ENCODE data around the gene C3orf22. TPM values are rescaled to one million over a fixed set of nuclear protein-coding genes. Genes with fewer than 3 reads are reported as not detected.
A peak's percentile ranks its signal among the peaks of the same experiment; 100 is the strongest.

Gene C3orf22
- total RNA-seq, 1 donor from 2014 or later = not detected

DNA sequence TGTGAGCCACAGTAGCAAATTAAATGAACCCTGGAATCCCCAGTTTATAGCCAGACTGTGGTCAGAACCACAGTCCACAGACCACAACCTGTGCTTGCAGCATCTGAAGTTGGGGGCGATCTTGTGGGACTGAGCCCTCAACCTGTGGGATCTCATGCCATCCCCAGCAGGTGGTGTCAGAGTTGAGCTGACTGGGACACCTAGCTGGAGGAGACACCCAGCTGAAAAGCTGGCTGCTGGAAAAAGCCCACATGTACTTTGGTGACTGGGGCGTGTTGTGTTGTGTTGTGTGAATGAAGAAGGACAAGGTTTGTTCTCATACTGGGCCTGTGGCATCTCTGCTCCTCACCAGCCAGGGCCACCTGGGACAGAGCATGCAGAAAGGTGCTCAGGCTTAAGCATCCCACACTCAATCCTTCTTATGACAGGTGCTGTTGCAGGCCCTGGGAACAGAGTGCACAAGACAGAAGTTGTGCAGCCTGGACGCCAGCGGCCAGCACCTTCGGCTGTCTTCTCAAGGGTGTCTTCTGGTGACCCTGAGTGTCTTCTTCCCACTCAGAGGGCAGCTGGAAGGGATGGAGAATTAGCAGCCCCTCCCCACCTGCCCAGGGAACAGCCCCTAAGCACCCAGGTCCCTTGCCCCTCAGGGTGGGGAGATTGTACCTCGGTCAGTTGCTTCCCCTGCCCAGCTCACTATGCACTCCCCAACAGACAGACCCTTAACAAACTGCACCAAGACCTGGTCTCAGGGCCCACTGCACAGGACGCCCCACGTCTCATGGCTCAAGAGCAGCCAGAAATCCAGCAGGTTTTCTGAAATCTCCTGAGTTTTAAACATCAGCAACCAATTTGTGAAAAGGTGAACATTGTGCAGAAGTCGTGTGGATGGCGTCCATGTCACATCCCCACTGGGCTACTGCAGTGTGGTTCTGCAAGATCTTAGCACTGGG lies 39.0 kb downstream of the C3orf22 start:
- H3K36me3 ChIP-seq = no peaks in the 10 kb centered on the region
- H3K4me1 ChIP-seq = peaks cover 6% of the 10 kb centered on the region
- intact Hi-C loops (cut with DNase I) = no loop called here
- no peak overlapping the region for H3K4me3 ChIP-seq
- ATAC-seq (no peak), DNase-seq (peak; percentile 32)
- H3K27ac ChIP-seq = no peak overlapping the region
- peaks cover 18% of the 10 kb centered on the region for H3K27me3 ChIP-seq (ENCODE audit: low read depth)
- H3K9me3 ChIP-seq = no peaks in the 10 kb centered on the region
- TF ChIP-seq, protein P1, sequence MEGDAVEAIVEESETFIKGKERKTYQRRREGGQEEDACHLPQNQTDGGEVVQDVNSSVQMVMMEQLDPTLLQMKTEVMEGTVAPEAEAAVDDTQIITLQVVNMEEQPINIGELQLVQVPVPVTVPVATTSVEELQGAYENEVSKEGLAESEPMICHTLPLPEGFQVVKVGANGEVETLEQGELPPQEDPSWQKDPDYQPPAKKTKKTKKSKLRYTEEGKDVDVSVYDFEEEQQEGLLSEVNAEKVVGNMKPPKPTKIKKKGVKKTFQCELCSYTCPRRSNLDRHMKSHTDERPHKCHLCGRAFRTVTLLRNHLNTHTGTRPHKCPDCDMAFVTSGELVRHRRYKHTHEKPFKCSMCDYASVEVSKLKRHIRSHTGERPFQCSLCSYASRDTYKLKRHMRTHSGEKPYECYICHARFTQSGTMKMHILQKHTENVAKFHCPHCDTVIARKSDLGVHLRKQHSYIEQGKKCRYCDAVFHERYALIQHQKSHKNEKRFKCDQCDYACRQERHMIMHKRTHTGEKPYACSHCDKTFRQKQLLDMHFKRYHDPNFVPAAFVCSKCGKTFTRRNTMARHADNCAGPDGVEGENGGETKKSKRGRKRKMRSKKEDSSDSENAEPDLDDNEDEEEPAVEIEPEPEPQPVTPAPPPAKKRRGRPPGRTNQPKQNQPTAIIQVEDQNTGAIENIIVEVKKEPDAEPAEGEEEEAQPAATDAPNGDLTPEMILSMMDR (IDR thresholded peaks at IDR 0.05) = no peak

DNA sequence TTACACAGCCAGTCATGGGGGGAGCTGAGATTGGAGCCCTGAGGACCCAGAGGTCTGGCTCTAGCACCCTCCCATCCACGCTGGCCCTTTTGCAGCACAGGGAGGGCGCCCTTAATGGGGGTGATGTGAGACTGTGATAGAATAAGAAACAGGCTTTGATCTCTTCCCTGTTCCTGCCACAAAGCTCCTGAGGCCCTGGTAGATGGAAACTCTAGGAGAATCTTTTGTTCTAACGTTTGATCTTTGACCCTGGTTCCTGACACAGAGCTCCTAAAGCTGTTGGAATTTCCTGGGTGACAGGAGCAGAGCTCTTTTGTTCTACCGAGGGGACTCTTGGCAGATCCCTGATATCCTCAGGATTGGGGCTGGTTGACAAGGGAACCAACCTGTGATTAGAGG lies 40.0 kb downstream of the C3orf22 start:
- no peak overlapping the region for H3K27ac ChIP-seq
- peaks cover 8% of the 10 kb centered on the region for H3K27me3 ChIP-seq (ENCODE audit: low read depth)
- no peaks in the 10 kb centered on the region for H3K4me1 ChIP-seq
- intact Hi-C loops (cut with DNase I) = no loop called here
- TF ChIP-seq, protein P1 (IDR thresholded peaks at IDR 0.05) = no peak
- ATAC-seq (no peak), DNase-seq (no peak)
- no peaks in the 10 kb centered on the region for H3K9me3 ChIP-seq
- H3K36me3 ChIP-seq = no peaks in the 10 kb centered on the region
- H3K4me3 ChIP-seq = no peak overlapping the region

DNA sequence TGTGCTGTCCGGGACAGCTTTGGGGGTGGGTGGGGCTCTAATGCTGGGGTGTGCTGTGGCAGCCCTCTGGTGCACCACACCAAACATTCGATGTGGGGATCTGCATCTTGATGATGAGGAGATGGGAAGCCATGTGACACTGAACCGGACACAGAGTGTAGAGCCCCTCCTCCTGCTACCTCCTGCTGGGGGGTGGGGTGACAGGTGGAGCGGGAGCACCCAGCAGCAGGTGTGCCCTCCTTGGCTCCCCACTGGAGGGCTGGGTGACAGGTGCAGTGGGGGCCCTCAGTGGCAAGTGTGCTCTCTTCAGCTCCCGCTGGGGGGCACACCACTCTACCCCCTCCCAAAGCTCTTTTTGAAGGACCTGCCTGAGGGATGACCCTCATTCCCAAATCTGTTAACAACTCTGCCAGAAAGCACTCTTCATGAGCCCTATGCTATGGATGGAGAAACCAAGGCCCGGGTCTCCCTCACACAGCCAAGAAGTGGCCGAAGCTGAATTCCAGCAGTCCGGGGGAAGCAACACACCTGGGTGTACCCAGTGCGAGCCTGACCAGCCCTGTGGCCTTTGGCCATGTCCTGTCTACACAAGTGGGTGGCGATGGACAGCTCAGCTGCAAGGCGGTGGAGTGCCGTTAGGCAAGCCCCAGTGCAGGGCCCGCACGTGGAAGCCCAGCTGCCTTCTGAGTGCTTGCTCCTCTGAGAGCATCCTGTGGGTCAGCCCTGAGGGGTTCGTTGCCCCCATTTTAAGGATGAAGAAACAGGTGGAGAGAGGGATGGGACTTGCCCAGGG lies 40.5 kb downstream of the C3orf22 start:
- peaks cover 4% of the 10 kb centered on the region for H3K27me3 ChIP-seq (ENCODE audit: low read depth)
- TF ChIP-seq, protein P1 (IDR thresholded peaks at IDR 0.05) = no peak
- intact Hi-C loops (cut with DNase I) = no loop called here

DNA sequence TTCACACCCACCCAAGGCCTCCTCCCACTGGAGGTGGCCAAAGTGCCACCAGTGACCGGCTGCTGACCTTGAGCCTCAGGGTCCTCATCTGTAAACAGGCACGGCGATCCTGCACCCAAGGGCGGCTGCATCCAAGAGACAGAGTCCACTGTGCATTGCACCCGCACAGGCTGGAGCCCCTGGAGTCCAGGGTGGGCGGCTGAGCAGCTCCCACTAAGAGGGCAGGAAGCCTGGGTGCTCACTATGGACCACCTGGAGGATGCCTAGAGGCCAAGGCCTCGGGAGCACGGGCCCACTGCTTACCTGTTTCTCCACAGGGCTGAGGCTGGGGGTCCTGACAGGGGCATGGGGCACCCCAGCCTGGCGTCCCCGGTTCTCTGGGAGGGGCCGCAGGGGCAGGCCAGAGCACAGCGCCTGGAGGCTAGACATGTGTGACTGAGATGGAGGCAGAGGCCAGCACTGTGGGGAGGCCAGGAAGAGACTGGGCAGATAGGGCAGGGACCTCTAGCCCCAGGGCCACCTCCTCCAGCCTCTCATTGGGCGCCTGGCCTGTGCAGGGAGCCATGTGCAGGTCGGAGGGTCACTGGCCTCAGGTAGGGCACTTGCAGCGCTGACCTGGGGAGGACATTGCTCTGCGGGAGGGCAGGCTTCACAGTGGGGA lies 41.3 kb downstream of the C3orf22 start, which contains the start of gene UROC1:
TSS of gene UROC1 (minus strand) at position 483 of the 661 bp plus-strand sequence. CDS start at position 429, 54 bp downstream.
- peak in 1 of 2 donors; percentile 18 for ATAC-seq
- H3K9me3 ChIP-seq = no peaks in the 10 kb centered on the region
- peaks cover 4% of the 10 kb centered on the region for H3K27me3 ChIP-seq (ENCODE audit: low read depth)
- intact Hi-C loops (cut with DNase I) = no loop called here
- no peak within 1 kb of the TSS for H3K4me3 ChIP-seq
- TF ChIP-seq, protein P1 (IDR thresholded peaks at IDR 0.05) = no peak
- DNase-seq = peak; percentile 36
- H3K36me3 ChIP-seq = no peaks in the 10 kb centered on the region
- H3K27ac ChIP-seq = no peak within 1 kb of the TSS
- no peaks in the 10 kb centered on the region for H3K4me1 ChIP-seq

More for the DNA sequence above, 40.5 kb downstream of the C3orf22 start:
- DNase-seq (peak; percentile 34), ATAC-seq (no peak)
- H3K36me3 ChIP-seq = no peaks in the 10 kb centered on the region
- H3K4me1 ChIP-seq = no peaks in the 10 kb centered on the region
- H3K9me3 ChIP-seq = no peaks in the 10 kb centered on the region
- H3K4me3 ChIP-seq = no peak overlapping the region
- H3K27ac ChIP-seq = no peak overlapping the region

DNA sequence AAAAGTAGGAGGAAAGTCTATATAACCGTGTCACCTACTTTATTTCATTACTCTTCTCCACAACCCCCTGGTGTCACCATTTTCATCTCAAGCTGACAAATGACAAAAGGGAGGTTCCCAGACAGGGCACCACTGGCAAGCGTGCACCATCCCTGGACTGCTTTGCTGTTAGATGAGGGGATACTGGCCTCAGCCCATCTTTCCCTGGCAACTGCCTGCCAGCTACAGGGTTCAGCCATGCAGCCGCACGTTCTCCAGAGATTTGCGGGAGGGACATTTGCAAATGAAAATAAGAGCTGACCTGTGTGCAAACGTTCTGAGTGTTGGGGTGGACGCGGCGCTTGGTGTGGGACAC lies 41.8 kb downstream of the C3orf22 start:
- no peak overlapping the region for H3K27ac ChIP-seq
- no peaks in the 10 kb centered on the region for H3K9me3 ChIP-seq
- ATAC-seq = no peak
- H3K4me1 ChIP-seq = no peaks in the 10 kb centered on the region
- H3K4me3 ChIP-seq = no peak overlapping the region
- peaks cover 4% of the 10 kb centered on the region for H3K27me3 ChIP-seq (ENCODE audit: low read depth)
- TF ChIP-seq, protein P1 (IDR thresholded peaks at IDR 0.05) = no peak
- no peak for DNase-seq
- H3K36me3 ChIP-seq = no peaks in the 10 kb centered on the region
- intact Hi-C loops (cut with DNase I) = no loop called here
